ENCODE results near the gene KCNE3. TPM values are rescaled to one million over a fixed set of nuclear protein-coding genes. Genes with fewer than 3 reads are reported as not detected.

The KCNE3 gene
- total RNA-seq (ENCODE audit: low replicate concordance), result 1.2 and 1.3 TPM in 2 replicates

GRCh38 chr11:74466916-74467885, at the start of gene KCNE3:
KCNE3 (minus strand) TSS chr11:74467549; CDS start chr11:74457563, 9,986 bp downstream.
- Mint-ChIP-seq H3K9me3 (no peaks in the 10 kb centered on the region), H3K4me1 (peaks cover 13% of the 10 kb centered on the region), H3K27ac (peak within 1 kb of the TSS; percentile 84), H3K4me3 (no peak within 1 kb of the TSS), H3K36me3 (no peaks in the 10 kb centered on the region), H3K27me3 (ENCODE audit: insufficient read depth, low read depth) (peaks cover 2% of the 10 kb centered on the region)
- H3K4me2 ChIP-seq, result peak within 1 kb of the TSS; percentile 66
- H3F3A ChIP-seq (ENCODE audit: low read depth), result no peaks in the 10 kb centered on the region
- peak; percentile 40 for DNase-seq (ENCODE audit: low spot score)
- TF ChIP-seq EZH2 (IDR thresholded peaks at IDR 0.05) (no peak), EZH2phosphoT487 (IDR thresholded peaks at IDR 0.05) (no peak), CTCF (IDR thresholded peaks at IDR 0.05) (no peak)
- H3K36me3 ChIP-seq, result no peaks in the 10 kb centered on the region
- H3K9me3 ChIP-seq (ENCODE audit: low read depth), result no peaks in the 10 kb centered on the region
- H3K27me3 ChIP-seq, result peaks cover 27% of the 10 kb centered on the region
- H3K79me2 ChIP-seq (ENCODE audit: low read depth), result no peaks in the 10 kb centered on the region
- peak within 1 kb of the TSS; percentile 34 for H3K4me3 ChIP-seq
- peaks cover 15% of the 10 kb centered on the region for H3K4me1 ChIP-seq
- no peaks in the 10 kb centered on the region for H4K20me1 ChIP-seq (ENCODE audit: low read depth)
- H3K9ac ChIP-seq, result no peak within 1 kb of the TSS
- H3K27ac ChIP-seq, result no peak within 1 kb of the TSS
- H2AFZ ChIP-seq (replicated peaks), result peak within 1 kb of the TSS; percentile 74

GRCh38 chr11:74507582-74507981, 40.2 kb upstream of the KCNE3 start:
- peaks cover 1% of the 10 kb centered on the region for H3K9me3 ChIP-seq (ENCODE audit: low read depth)
- Mint-ChIP-seq H3K9me3 (peaks cover 4% of the 10 kb centered on the region), H3K36me3 (no peaks in the 10 kb centered on the region), H3K4me3 (no peak overlapping the region), H3K4me1 (no peaks in the 10 kb centered on the region), H3K27me3 (ENCODE audit: insufficient read depth, low read depth) (no peaks in the 10 kb centered on the region), H3K27ac (no peak overlapping the region)
- H3K79me2 ChIP-seq (ENCODE audit: low read depth), result no peaks in the 10 kb centered on the region
- no peaks in the 10 kb centered on the region for H3K27me3 ChIP-seq
- no peak overlapping the region for H3K4me2 ChIP-seq
- no peaks in the 10 kb centered on the region for H3K36me3 ChIP-seq
- no peak overlapping the region for H2AFZ ChIP-seq (replicated peaks)
- H4K20me1 ChIP-seq (ENCODE audit: low read depth), result no peaks in the 10 kb centered on the region
- no peak overlapping the region for H3K4me3 ChIP-seq
- no peak for DNase-seq (ENCODE audit: low spot score)
- H3F3A ChIP-seq (ENCODE audit: low read depth), result no peaks in the 10 kb centered on the region
- no peak for TF ChIP-seq CTCF (IDR thresholded peaks at IDR 0.05)
- no peak for TF ChIP-seq EZH2 (IDR thresholded peaks at IDR 0.05)
- no peak for TF ChIP-seq EZH2phosphoT487 (IDR thresholded peaks at IDR 0.05)
- no peak overlapping the region for H3K9ac ChIP-seq
- no peak overlapping the region for H3K27ac ChIP-seq
- no peaks in the 10 kb centered on the region for H3K4me1 ChIP-seq

GRCh38 chr11:74506823-74507222, 39.5 kb upstream of the KCNE3 start:
- Mint-ChIP-seq H3K27me3 (ENCODE audit: insufficient read depth, low read depth) (no peaks in the 10 kb centered on the region), H3K4me3 (no peak overlapping the region), H3K36me3 (no peaks in the 10 kb centered on the region), H3K27ac (no peak overlapping the region), H3K9me3 (peaks cover 8% of the 10 kb centered on the region), H3K4me1 (no peaks in the 10 kb centered on the region)
- no peak overlapping the region for H3K4me3 ChIP-seq
- no peak overlapping the region for H2AFZ ChIP-seq (replicated peaks)
- no peak overlapping the region for H3K27ac ChIP-seq
- no peaks in the 10 kb centered on the region for H3F3A ChIP-seq (ENCODE audit: low read depth)
- DNase-seq (ENCODE audit: low spot score), result no peak
- H3K36me3 ChIP-seq, result no peaks in the 10 kb centered on the region
- no peak for TF ChIP-seq EZH2 (IDR thresholded peaks at IDR 0.05)
- TF ChIP-seq CTCF (IDR thresholded peaks at IDR 0.05), result no peak
- TF ChIP-seq EZH2phosphoT487 (IDR thresholded peaks at IDR 0.05), result no peak
- H3K27me3 ChIP-seq, result no peaks in the 10 kb centered on the region
- H3K9ac ChIP-seq, result no peak overlapping the region
- H3K4me1 ChIP-seq, result no peaks in the 10 kb centered on the region
- H3K79me2 ChIP-seq (ENCODE audit: low read depth), result no peaks in the 10 kb centered on the region
- no peaks in the 10 kb centered on the region for H4K20me1 ChIP-seq (ENCODE audit: low read depth)
- H3K9me3 ChIP-seq (ENCODE audit: low read depth), result peaks cover 9% of the 10 kb centered on the region
- no peak overlapping the region for H3K4me2 ChIP-seq

Measured in neural progenitor cell (in vitro differentiated cells).